SK-N-SH (cell line): ENCODE results near the gene CFDP1.
A peak's percentile ranks its signal among the peaks of the same experiment; 100 is the strongest.

Experiments
- CHD2 ChIP-seq: fragments of 150-350 bp; IDR thresholded peaks from 2 replicates; pipeline ENCODE4 v1.6.1; 2018; ENCODE audit warnings: low read length; ENCODE audit not compliant: partially characterized antibody
- CTCF ChIP-seq: fragments of 200-600 bp; sonication (generic); IDR thresholded peaks from 2 replicates; pipeline ENCODE4 v1.6.1; 2017; ENCODE audit warnings: antibody characterized with exemption, mild to moderate bottlenecking, moderate library complexity
- EP300 ChIP-seq, 2 experiments: IDR thresholded peaks; 2 replicates each; pipeline versions ENCODE4 v1.4.0 to v1.6.1; 2012; ENCODE audit warnings: borderline replicate concordance in 1 of 2, low read depth in 1 of 2, low read length in 1 of 2
- EZH2phosphoT487 ChIP-seq: fragments of 200-600 bp; sonication (generic); IDR thresholded peaks from 2 replicates; pipeline ENCODE4 v1.6.1; 2017; ENCODE audit warnings: low read depth, mixed run types, mild to moderate bottlenecking, antibody characterized with exemption, moderate library complexity, borderline replicate concordance
- FOXM1 ChIP-seq: IDR thresholded peaks from 2 replicates; pipeline ENCODE4 v1.4.0; 2012; ENCODE audit warnings: low read depth, mild to moderate bottlenecking
- GABPA ChIP-seq: IDR thresholded peaks from 2 replicates; pipeline ENCODE4 v1.4.0; 2012; ENCODE audit warnings: low read depth, mild to moderate bottlenecking
- JUND ChIP-seq: IDR thresholded peaks from 2 replicates; pipeline ENCODE4 v1.4.0; 2012
- MAX ChIP-seq: IDR thresholded peaks from 2 replicates; pipeline ENCODE4 v1.4.0; 2012; ENCODE audit warnings: low read depth
- POLR2AphosphoS5 ChIP-seq: IDR thresholded peaks from 2 replicates; pipeline ENCODE4 v1.6.1; 2012; ENCODE audit warnings: low read depth, low read length
- RCOR1 ChIP-seq: fragments of 150-350 bp; IDR thresholded peaks from 2 replicates; pipeline ENCODE4 v1.6.1; 2017; ENCODE audit warnings: antibody characterized with exemption, low read length
- RFX5 ChIP-seq: IDR thresholded peaks from 2 replicates; pipeline ENCODE4 v1.6.1; 2012; ENCODE audit warnings: mild to moderate bottlenecking, improper control_type of control experiment, low read length
- SMC3 ChIP-seq: IDR thresholded peaks from 2 replicates; pipeline ENCODE4 v1.6.1; 2012; ENCODE audit warnings: low read depth, low read length, improper control_type of control experiment
- USF1 ChIP-seq: IDR thresholded peaks from 2 replicates; pipeline ENCODE4 v1.4.0; 2012; ENCODE audit warnings: low read depth, borderline replicate concordance
- YY1 ChIP-seq: IDR thresholded peaks from 2 replicates; pipeline ENCODE4 v1.4.0; 2012; ENCODE audit warnings: low read depth, mild to moderate bottlenecking

GRCh38 chr16:75244844-75245758, 188.2 kb downstream of the CFDP1 start:
- no peak for TF ChIP-seq CTCF
- TF ChIP-seq RFX5 = no peak
- peak; percentile 99 for TF ChIP-seq JUND
- no peak for TF ChIP-seq EZH2phosphoT487
- peak; percentile 55; the same call in 1 of the 2 replicates for TF ChIP-seq GABPA
- TF ChIP-seq POLR2AphosphoS5 = peak; percentile 80
- TF ChIP-seq USF1 = peak; percentile 79; the same call in 1 of the 2 replicates
- no peak for TF ChIP-seq CHD2
- TF ChIP-seq YY1 = peak; percentile 55; the same call in 1 of the 2 replicates
- peak; percentile 11 to 97; a peak in 2 of 4 replicates for TF ChIP-seq EP300 (IDR thresholded peaks at IDR 0.05; ENCODE audit: borderline replicate concordance in 1 of 2, low read depth in 1 of 2, low read length in 1 of 2)
- no peak for TF ChIP-seq SMC3
- no peak for TF ChIP-seq RCOR1
- peak; percentile 95 for TF ChIP-seq MAX
- peak; percentile 77; the same call in 1 of the 2 replicates for TF ChIP-seq FOXM1
